ENCODE results near the gene CCDC17.

Gene CCDC17

DNA sequence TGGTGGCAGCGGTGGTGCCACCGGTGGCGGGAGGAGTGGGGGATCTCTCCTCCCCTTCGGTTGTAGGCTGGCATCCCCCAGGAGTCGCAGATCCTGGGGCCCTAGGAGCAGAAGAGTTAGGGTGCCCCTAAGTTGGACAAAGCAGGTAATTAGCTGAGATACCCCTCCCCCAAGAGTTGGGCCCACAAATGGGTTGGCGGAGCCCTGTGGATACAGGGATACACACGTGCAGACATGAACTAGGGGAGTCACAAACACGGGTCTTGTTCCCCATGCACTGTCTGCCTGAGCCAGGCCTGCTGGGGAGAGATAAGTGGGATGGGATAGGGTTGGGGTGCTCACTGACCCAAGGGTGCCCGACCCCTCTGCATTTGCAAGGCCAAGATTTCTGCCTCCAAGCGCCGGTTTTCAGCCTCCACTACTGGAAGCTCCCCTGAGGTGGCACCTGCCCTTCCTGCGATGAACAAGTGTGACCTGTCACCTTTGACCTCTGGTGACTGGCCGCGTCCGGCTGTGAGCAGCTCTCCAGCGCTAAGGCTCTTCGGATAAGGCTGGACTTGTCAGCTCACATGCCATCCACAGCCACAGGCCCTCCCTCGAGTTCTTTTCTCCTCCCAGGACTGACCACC, 1.8 kb downstream of the CCDC17 start:
- Histone ChIP-seq H3K23ac (ENCODE audit: low read length in 2 of 2) (no peak overlapping the region), H2BK12ac (ENCODE audit: low read length in 2 of 2) (no peak overlapping the region), H3K9ac (ENCODE audit: low read length) (peak overlapping the region; percentile 45), H3K4me1 (ENCODE audit: control insufficient read depth, insufficient read depth, low read depth, low read length) (no peaks in the 10 kb centered on the region), H3K4me3 (ENCODE audit: insufficient read depth in 1 of 2, low read depth in 1 of 2, low read length in 2 of 2) (no peak overlapping the region), H4K8ac (ENCODE audit: low read length) (no peak overlapping the region), H3K14ac (ENCODE audit: low read length in 2 of 2) (peak overlapping the region in 1 of 2 experiments; percentile 63), H3K79me1 (replicated peaks; ENCODE audit: low read length, poor library complexity, severe bottlenecking) (peaks cover 3% of the 10 kb centered on the region), H3K4me2 (ENCODE audit: low read length, poor library complexity, severe bottlenecking) (no peak overlapping the region), H2AK5ac (ENCODE audit: low read length, severe bottlenecking) (no peak overlapping the region), H3K27me3 (ENCODE audit: control insufficient read depth in 1 of 2, insufficient read depth in 1 of 2, low read length in 2 of 2) (no peaks in the 10 kb centered on the region), H2AFZ (ENCODE audit: low read depth, low read length) (no peak overlapping the region), H3K9me3 (ENCODE audit: control insufficient read depth, low read length) (no peaks in the 10 kb centered on the region), H3K18ac (ENCODE audit: low read depth in 1 of 2, low read length in 2 of 2) (no peak overlapping the region), H3K36me3 (ENCODE audit: control insufficient read depth in 1 of 2, insufficient read depth in 2 of 2, low read depth in 1 of 2, low read length in 2 of 2) (peaks cover 49 to 60% of the 10 kb centered on the region in 2 experiments), H2BK5ac (ENCODE audit: low read depth, low read length, poor library complexity, severe bottlenecking) (no peak overlapping the region), H3K4ac (ENCODE audit: low read depth in 1 of 2, low read length in 2 of 2) (no peak overlapping the region), H2BK120ac (ENCODE audit: low read depth, low read length) (no peak overlapping the region), H3K27ac (ENCODE audit: low read length, poor library complexity, severe bottlenecking) (no peak overlapping the region), H2BK15ac (ENCODE audit: low read depth, poor library complexity, severe bottlenecking) (no peak overlapping the region), H4K91ac (ENCODE audit: low read length) (no peak overlapping the region)
- 88% methylated on average over 18 of the region's 18 CpGs for WGBS
- no peak for DNase-seq

GRCh38 chr1:45621501-45621836, 2.4 kb downstream of the CCDC17 start:
- no peak overlapping the region for H3K4me2 ChIP-seq (ENCODE audit: low read length, poor library complexity, severe bottlenecking)
- H3K4me3 ChIP-seq (ENCODE audit: insufficient read depth in 1 of 2, low read depth in 1 of 2, low read length in 2 of 2) = no peak overlapping the region
- H2AK5ac ChIP-seq (ENCODE audit: low read length, severe bottlenecking) = no peak overlapping the region
- H2BK120ac ChIP-seq (ENCODE audit: low read depth, low read length) = no peak overlapping the region
- no peak overlapping the region for H2BK5ac ChIP-seq (ENCODE audit: low read depth, low read length, poor library complexity, severe bottlenecking)
- WGBS = 96% methylated on average over 2 of the region's 3 CpGs
- H3K36me3 ChIP-seq (ENCODE audit: control insufficient read depth in 1 of 2, insufficient read depth in 2 of 2, low read depth in 1 of 2, low read length in 2 of 2) = peaks cover 49 to 60% of the 10 kb centered on the region in 2 experiments
- H3K27ac ChIP-seq (ENCODE audit: low read length, poor library complexity, severe bottlenecking) = no peak overlapping the region
- H3K9me3 ChIP-seq (ENCODE audit: control insufficient read depth, low read length) = no peaks in the 10 kb centered on the region
- H2AFZ ChIP-seq (ENCODE audit: low read depth, low read length) = no peak overlapping the region
- H3K9ac ChIP-seq (ENCODE audit: low read length) = no peak overlapping the region
- H3K4me1 ChIP-seq (ENCODE audit: control insufficient read depth, insufficient read depth, low read depth, low read length) = no peaks in the 10 kb centered on the region
- H3K18ac ChIP-seq (ENCODE audit: low read depth in 1 of 2, low read length in 2 of 2) = no peak overlapping the region
- DNase-seq = no peak
- H3K14ac ChIP-seq (ENCODE audit: low read length in 2 of 2) = no peak overlapping the region
- H3K23ac ChIP-seq (ENCODE audit: low read length in 2 of 2) = no peak overlapping the region
- H4K91ac ChIP-seq (ENCODE audit: low read length) = no peak overlapping the region
- no peak overlapping the region for H2BK12ac ChIP-seq (ENCODE audit: low read length in 2 of 2)
- H3K4ac ChIP-seq (ENCODE audit: low read depth in 1 of 2, low read length in 2 of 2) = no peak overlapping the region
- no peaks in the 10 kb centered on the region for H3K27me3 ChIP-seq (ENCODE audit: control insufficient read depth in 1 of 2, insufficient read depth in 1 of 2, low read length in 2 of 2)
- H2BK15ac ChIP-seq (ENCODE audit: low read depth, poor library complexity, severe bottlenecking) = no peak overlapping the region
- peaks cover 2% of the 10 kb centered on the region for H3K79me1 ChIP-seq (replicated peaks; ENCODE audit: low read length, poor library complexity, severe bottlenecking)
- H4K8ac ChIP-seq (ENCODE audit: low read length) = no peak overlapping the region

DNA sequence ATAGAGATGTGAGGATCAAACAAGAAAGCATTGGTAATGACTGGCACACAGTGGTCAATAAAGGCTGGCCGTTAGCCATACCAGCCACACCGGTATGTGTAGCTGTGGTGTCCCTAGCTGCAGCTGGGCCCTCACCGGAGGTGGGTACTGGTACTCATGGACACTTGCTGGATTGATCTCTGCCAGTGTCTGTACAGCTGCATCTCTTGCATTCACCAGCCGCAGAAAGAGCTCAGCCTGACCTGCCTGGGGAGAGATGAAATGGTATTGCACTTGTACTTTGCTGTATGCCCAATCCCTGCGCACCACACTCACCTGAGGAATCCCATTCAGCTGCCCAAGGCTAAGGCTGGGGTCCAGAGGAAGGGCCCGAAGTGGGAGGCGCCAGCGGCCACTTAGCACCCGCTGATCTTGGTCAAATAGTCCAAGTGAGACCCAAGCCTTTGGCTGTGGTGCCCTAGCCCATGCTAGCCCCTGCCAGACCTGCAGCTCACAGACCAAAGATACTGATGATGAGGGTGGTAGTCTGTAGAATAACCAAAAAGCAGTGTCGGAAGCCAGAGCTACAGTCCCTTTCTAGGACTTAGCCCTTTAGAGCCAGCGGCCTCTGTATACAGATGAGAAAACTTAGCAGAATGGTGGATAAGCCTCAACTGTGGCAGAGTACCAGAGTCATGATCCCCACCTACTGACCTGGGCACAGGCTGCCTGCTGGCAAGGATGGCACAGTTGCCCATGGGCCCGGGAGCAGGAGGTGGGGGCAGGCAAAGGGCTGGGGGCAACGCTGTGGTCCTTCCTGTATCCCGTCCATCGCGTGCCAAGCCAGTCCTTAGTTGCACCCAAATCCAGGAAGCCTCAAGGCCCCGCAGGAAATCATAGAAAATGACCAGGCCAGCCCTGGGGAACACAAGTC, 3.0 kb downstream of the CCDC17 start:
- H3K4me2 ChIP-seq (ENCODE audit: low read length, poor library complexity, severe bottlenecking) = no peak overlapping the region
- no peak overlapping the region for H2BK15ac ChIP-seq (ENCODE audit: low read depth, poor library complexity, severe bottlenecking)
- H3K9ac ChIP-seq (ENCODE audit: low read length) = no peak overlapping the region
- no peak overlapping the region for H3K18ac ChIP-seq (ENCODE audit: low read depth in 1 of 2, low read length in 2 of 2)
- WGBS = 97% methylated on average over 17 of the region's 17 CpGs
- H3K9me3 ChIP-seq (ENCODE audit: control insufficient read depth, low read length) = no peaks in the 10 kb centered on the region
- H3K79me1 ChIP-seq (replicated peaks; ENCODE audit: low read length, poor library complexity, severe bottlenecking) = peaks cover 2% of the 10 kb centered on the region
- no peak overlapping the region for H3K27ac ChIP-seq (ENCODE audit: low read length, poor library complexity, severe bottlenecking)
- H2BK5ac ChIP-seq (ENCODE audit: low read depth, low read length, poor library complexity, severe bottlenecking) = no peak overlapping the region
- H3K4ac ChIP-seq (ENCODE audit: low read depth in 1 of 2, low read length in 2 of 2) = no peak overlapping the region
- no peaks in the 10 kb centered on the region for H3K27me3 ChIP-seq (ENCODE audit: control insufficient read depth in 1 of 2, insufficient read depth in 1 of 2, low read length in 2 of 2)
- no peak overlapping the region for H3K4me3 ChIP-seq (ENCODE audit: insufficient read depth in 1 of 2, low read depth in 1 of 2, low read length in 2 of 2)
- no peak overlapping the region for H2AK5ac ChIP-seq (ENCODE audit: low read length, severe bottlenecking)
- no peaks in the 10 kb centered on the region for H3K4me1 ChIP-seq (ENCODE audit: control insufficient read depth, insufficient read depth, low read depth, low read length)
- no peak overlapping the region for H2BK120ac ChIP-seq (ENCODE audit: low read depth, low read length)
- no peak overlapping the region for H2AFZ ChIP-seq (ENCODE audit: low read depth, low read length)
- peaks cover 52 to 56% of the 10 kb centered on the region in 2 experiments for H3K36me3 ChIP-seq (ENCODE audit: control insufficient read depth in 1 of 2, insufficient read depth in 2 of 2, low read depth in 1 of 2, low read length in 2 of 2)
- no peak overlapping the region for H3K23ac ChIP-seq (ENCODE audit: low read length in 2 of 2)
- H2BK12ac ChIP-seq (ENCODE audit: low read length in 2 of 2) = no peak overlapping the region
- H3K14ac ChIP-seq (ENCODE audit: low read length in 2 of 2) = no peak overlapping the region
- H4K91ac ChIP-seq (ENCODE audit: low read length) = no peak overlapping the region
- H4K8ac ChIP-seq (ENCODE audit: low read length) = no peak overlapping the region
- DNase-seq = no peak

GRCh38 chr1:45619149-45619921, 4.5 kb downstream of the CCDC17 start:
- Histone ChIP-seq H4K8ac (ENCODE audit: low read length) (no peak overlapping the region), H3K4me1 (ENCODE audit: control insufficient read depth, insufficient read depth, low read depth, low read length) (no peaks in the 10 kb centered on the region), H3K36me3 (ENCODE audit: control insufficient read depth in 1 of 2, insufficient read depth in 2 of 2, low read depth in 1 of 2, low read length in 2 of 2) (peaks cover 58 to 60% of the 10 kb centered on the region in 2 experiments), H2BK15ac (ENCODE audit: low read depth, poor library complexity, severe bottlenecking) (no peak overlapping the region), H3K14ac (ENCODE audit: low read length in 2 of 2) (no peak overlapping the region), H3K9ac (ENCODE audit: low read length) (no peak overlapping the region), H3K27ac (ENCODE audit: low read length, poor library complexity, severe bottlenecking) (no peak overlapping the region), H2AFZ (ENCODE audit: low read depth, low read length) (no peak overlapping the region), H3K18ac (ENCODE audit: low read depth in 1 of 2, low read length in 2 of 2) (no peak overlapping the region), H3K23ac (ENCODE audit: low read length in 2 of 2) (no peak overlapping the region), H3K27me3 (ENCODE audit: control insufficient read depth in 1 of 2, insufficient read depth in 1 of 2, low read length in 2 of 2) (no peaks in the 10 kb centered on the region), H3K4ac (ENCODE audit: low read depth in 1 of 2, low read length in 2 of 2) (no peak overlapping the region), H3K79me1 (replicated peaks; ENCODE audit: low read length, poor library complexity, severe bottlenecking) (peaks cover 2% of the 10 kb centered on the region), H2AK5ac (ENCODE audit: low read length, severe bottlenecking) (no peak overlapping the region), H3K4me3 (ENCODE audit: insufficient read depth in 1 of 2, low read depth in 1 of 2, low read length in 2 of 2) (no peak overlapping the region), H2BK12ac (ENCODE audit: low read length in 2 of 2) (no peak overlapping the region), H2BK120ac (ENCODE audit: low read depth, low read length) (no peak overlapping the region), H3K9me3 (ENCODE audit: control insufficient read depth, low read length) (no peaks in the 10 kb centered on the region), H4K91ac (ENCODE audit: low read length) (no peak overlapping the region), H2BK5ac (ENCODE audit: low read depth, low read length, poor library complexity, severe bottlenecking) (no peak overlapping the region), H3K4me2 (ENCODE audit: low read length, poor library complexity, severe bottlenecking) (no peak overlapping the region)
- 73% methylated on average over 8 of the region's 8 CpGs for whole genome bisulfite sequencing
- DNase-seq = no peak
